Stomach smooth muscle (tissue), 2 donors: ENCODE data around the gene APOC4.

Experiments
- H3K27ac ChIP-seq: one replicate; pipeline ENCODE4 v1.7.0; 2013; ENCODE audit warnings: mild to moderate bottlenecking, low read length, inconsistent platforms
- H3K27me3 ChIP-seq, 2 donors: one replicate each; pipeline ENCODE4 v1.7.0; 2013; ENCODE audit warnings: low read length in 2 of 2; ENCODE audit not compliant: insufficient read depth in 2 of 2, control insufficient read depth in 1 of 2
- H3K36me3 ChIP-seq, 2 donors: one replicate each; pipeline ENCODE4 v1.7.0; 2013; ENCODE audit warnings: low read length in 2 of 2; ENCODE audit not compliant: control insufficient read depth in 2 of 2, insufficient read depth in 2 of 2
- H3K4me1 ChIP-seq: one replicate; pipeline ENCODE4 v1.7.0; 2013; ENCODE audit warnings: low read length; ENCODE audit not compliant: control insufficient read depth, insufficient read depth
- H3K4me3 ChIP-seq, 2 donors: one replicate each; pipeline ENCODE4 v1.7.0; 2013; ENCODE audit warnings: low read length in 2 of 2
- H3K9ac ChIP-seq, 2 donors: one replicate each; pipeline ENCODE4 v1.7.0; 2013; ENCODE audit warnings: low read length in 2 of 2, mild to moderate bottlenecking in 1 of 2
- H3K9me3 ChIP-seq, 2 donors: one replicate each; pipeline ENCODE4 v1.7.0; 2013; ENCODE audit warnings: low read length in 2 of 2; ENCODE audit not compliant: control insufficient read depth in 2 of 2
- donor health status: healthy.
- donor health status: Pancreatic carcinoma.

The APOC4 gene, protein sequence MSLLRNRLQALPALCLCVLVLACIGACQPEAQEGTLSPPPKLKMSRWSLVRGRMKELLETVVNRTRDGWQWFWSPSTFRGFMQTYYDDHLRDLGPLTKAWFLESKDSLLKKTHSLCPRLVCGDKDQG

DNA sequence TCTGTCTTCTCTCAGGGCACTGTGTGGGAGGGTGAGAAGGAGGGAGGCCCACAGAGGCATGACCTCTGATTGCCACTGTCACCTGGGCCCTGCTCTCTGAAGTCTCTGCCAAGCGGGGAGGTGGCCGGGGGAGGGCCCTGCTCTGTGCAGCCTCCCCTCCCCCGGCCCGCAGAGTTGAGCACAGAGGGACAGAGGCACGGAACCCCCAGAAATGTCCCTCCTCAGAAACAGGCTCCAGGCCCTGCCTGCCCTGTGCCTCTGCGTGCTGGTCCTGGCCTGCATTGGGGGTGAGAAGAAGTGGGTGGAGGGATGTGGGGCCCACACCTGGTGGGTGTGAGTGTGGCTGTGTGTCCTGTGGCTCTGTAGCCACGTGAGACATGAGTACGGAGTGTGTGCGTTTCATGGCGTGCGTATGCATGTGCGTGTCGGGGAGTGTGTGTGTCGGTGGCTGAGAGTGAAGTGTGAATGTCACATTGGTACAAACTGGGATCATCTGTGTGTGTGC lies at the start of gene APOC4:
Gene APOC4 (plus strand): TSS at position 171 of the 505 bp plus-strand sequence. CDS start 41 bp downstream, at position 212.
- no peak within 1 kb of the TSS for H3K27ac ChIP-seq
- no peaks in the 10 kb centered on the region for H3K4me1 ChIP-seq
- H3K36me3 ChIP-seq = no peaks in the 10 kb centered on the region
- no peak within 1 kb of the TSS for H3K9ac ChIP-seq
- H3K4me3 ChIP-seq = no peak within 1 kb of the TSS
- H3K27me3 ChIP-seq = no peaks in the 10 kb centered on the region
- H3K9me3 ChIP-seq = no peaks in the 10 kb centered on the region

DNA sequence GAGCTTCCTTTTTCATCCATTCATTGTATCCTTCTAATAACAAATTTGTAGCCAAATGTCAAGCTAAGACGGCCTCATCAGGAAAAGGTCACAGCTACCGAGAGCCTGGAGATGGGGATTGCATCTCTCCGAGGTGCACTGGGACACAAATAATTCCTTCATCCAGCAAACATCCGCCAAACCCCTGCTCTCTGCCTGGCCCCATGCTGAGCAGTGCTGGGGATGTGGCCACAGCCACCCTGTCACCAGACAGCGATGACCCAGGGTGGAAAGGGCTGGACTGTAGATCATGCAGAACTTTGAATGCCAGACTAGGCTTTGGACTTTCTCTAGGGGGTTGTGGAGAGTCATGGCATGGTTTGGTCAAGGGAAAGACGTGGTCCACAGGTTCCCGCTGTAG lies 49.1 kb upstream of the APOC4 start:
- H3K27me3 ChIP-seq = no peaks in the 10 kb centered on the region
- no peak overlapping the region for H3K27ac ChIP-seq
- peaks cover 27% of the 10 kb centered on the region for H3K4me1 ChIP-seq
- no peaks in the 10 kb centered on the region for H3K9me3 ChIP-seq
- no peak overlapping the region for H3K9ac ChIP-seq
- H3K4me3 ChIP-seq = no peak overlapping the region
- H3K36me3 ChIP-seq = peaks cover 38 to 45% of the 10 kb centered on the region in 2 donors

DNA sequence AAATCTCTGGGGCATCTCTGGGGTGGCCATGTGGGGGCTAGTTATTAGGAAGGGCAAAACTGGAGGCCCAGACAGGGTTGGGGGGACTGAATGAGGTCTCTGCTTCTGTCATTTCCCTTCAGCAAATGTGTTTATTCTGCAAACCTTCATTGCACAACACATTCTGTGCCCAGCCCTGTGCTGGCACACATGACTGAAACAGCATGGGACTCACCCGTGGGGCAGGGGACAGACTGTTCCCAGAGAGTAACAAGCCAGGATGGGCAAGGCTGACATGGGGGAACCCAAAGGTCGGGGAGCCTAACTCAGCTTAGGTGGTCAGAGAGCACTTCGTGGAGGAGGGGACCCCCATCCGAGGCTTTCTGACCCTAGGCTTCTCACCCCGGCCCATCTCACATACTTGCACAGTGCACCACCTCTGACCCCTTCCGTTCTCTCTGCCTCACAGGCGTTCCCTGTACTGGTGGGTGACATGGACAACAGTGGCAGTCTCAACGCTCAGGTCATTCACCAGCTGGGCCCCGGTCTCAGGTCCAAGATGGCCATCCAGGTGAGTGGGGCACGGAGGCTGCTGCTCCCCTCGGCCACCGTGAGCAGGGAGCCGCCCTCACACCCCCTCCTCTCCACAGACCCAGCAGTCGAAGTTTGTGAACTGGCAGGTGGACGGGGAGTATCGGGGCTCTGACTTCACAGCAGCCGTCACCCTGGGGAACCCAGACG lies 48.5 kb upstream of the APOC4 start:
- no peak overlapping the region for H3K9ac ChIP-seq
- H3K4me1 ChIP-seq = peaks cover 27% of the 10 kb centered on the region
- H3K27me3 ChIP-seq = no peaks in the 10 kb centered on the region
- no peaks in the 10 kb centered on the region for H3K9me3 ChIP-seq
- H3K27ac ChIP-seq = no peak overlapping the region
- no peak overlapping the region for H3K4me3 ChIP-seq
- peaks cover 36 to 42% of the 10 kb centered on the region in 2 donors for H3K36me3 ChIP-seq

DNA sequence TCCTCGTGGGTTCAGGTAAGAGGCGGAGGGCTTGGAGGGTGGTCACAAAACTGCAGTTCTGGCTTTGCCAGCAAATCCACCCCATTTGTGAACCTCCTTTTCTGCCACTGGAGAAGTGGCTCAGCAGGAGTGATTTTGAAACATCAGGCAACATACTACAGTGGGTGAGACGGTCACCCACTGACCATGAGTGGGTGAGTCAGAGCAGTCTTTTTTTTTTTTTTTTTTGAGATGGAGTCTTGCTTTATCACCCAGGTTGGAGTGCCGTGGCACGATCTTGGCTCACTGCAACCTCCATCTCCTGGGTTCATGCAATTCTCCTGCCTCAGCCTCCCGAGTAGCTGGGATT lies 48.0 kb upstream of the APOC4 start:
- Histone ChIP-seq H3K27me3 (no peaks in the 10 kb centered on the region), H3K36me3 (peaks cover 36 to 42% of the 10 kb centered on the region in 2 donors), H3K4me3 (no peak overlapping the region), H3K27ac (no peak overlapping the region), H3K9ac (no peak overlapping the region), H3K4me1 (peaks cover 27% of the 10 kb centered on the region), H3K9me3 (no peaks in the 10 kb centered on the region)

DNA sequence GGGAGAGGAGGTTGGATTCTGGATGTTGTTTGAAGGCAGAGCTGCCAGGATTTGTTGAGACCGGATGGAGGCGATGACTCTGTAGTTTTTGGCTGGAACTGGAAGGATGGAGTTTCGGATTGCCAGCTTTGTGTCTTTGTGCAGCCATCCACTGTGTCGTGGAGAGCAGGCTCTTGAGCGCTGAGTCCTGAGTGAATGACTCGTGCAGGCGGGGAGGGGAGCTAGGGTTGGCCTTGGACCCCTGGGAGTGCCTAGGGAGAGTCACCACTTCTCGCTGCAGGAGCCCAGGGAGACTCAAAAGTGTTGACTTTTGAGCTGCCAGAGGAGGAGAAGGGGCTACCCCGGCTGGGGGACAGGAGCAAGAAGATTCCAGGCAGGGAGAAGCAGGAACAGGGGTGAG lies 47.1 kb upstream of the APOC4 start:
- Histone ChIP-seq H3K27ac (no peak overlapping the region), H3K9ac (no peak overlapping the region), H3K4me1 (peaks cover 22% of the 10 kb centered on the region), H3K4me3 (no peak overlapping the region), H3K27me3 (no peaks in the 10 kb centered on the region), H3K36me3 (peaks cover 38 to 44% of the 10 kb centered on the region in 2 donors), H3K9me3 (no peaks in the 10 kb centered on the region)

DNA sequence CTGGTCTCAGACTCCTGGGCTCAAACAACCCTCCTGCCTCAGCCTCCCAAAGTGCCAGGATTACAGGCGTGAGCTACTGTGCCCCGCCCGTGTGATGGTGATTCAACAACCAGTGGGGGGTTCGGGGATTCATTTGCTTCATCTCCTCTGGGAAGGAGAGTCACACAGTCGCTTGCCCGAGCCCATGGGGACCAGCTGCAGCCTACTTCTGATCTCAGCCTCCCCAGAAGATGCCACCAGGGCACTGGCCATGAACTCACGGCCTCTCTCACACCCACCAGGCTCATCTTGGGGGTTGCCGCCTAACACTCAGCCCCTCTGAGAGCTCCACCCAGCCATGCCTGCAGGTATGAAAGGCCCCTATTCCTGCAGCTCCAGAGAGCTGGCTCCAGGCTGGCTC lies 44.2 kb upstream of the APOC4 start:
- H3K4me3 ChIP-seq = no peak overlapping the region
- no peak overlapping the region for H3K9ac ChIP-seq
- no peaks in the 10 kb centered on the region for H3K27me3 ChIP-seq
- no peaks in the 10 kb centered on the region for H3K9me3 ChIP-seq
- no peak overlapping the region for H3K27ac ChIP-seq
- H3K4me1 ChIP-seq = peaks cover 4% of the 10 kb centered on the region
- H3K36me3 ChIP-seq = peaks cover 44 to 59% of the 10 kb centered on the region in 2 donors

DNA sequence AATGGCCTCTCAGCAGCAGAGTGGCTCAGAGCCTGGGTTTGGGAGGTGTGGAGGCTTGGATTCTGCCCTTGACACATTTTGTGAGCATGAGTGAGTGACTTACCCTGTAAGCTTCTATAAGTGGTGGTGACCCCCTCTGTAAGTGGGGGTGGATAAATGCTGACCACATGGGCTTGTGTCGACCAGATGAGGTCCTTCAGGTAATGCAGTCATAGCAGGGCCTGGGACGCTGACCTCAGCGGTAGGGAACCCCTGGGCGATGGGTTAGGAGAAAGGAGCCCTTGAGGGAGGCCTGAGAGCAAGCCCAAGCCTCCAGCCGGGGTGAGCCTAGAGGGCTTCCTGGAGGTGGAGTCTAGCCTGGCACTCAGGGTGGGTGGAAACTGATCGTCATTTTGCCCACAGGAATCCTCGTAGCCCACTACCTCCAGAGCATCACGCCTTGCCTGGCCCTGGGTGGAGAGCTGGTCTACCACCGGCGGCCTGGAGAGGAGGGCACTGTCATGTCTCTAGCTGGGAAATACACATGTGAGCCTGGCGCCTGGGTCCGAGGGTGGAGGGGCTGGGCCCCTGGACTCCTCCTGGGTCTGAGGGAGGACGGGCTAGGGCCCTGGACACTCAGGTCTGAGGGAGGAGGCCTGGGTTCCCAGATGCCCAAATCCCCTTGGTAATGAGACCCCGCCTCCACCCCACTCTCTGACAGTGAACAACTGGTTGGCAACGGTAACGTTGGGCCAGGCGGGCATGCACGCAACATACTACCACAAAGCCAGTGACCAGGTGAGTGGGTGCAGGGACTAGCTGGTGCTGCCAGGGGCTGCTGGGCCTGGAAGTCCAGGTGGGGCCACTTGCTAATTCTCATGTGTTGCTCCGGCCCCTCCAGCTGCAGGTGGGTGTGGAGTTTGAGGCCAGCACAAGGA lies 41.5 kb upstream of the APOC4 start:
- Histone ChIP-seq H3K36me3 (peaks cover 33 to 41% of the 10 kb centered on the region in 2 donors), H3K4me3 (no peak overlapping the region), H3K4me1 (no peaks in the 10 kb centered on the region), H3K27ac (no peak overlapping the region), H3K9ac (no peak overlapping the region), H3K9me3 (no peaks in the 10 kb centered on the region), H3K27me3 (peaks cover 3 to 10% of the 10 kb centered on the region in 2 donors)

DNA sequence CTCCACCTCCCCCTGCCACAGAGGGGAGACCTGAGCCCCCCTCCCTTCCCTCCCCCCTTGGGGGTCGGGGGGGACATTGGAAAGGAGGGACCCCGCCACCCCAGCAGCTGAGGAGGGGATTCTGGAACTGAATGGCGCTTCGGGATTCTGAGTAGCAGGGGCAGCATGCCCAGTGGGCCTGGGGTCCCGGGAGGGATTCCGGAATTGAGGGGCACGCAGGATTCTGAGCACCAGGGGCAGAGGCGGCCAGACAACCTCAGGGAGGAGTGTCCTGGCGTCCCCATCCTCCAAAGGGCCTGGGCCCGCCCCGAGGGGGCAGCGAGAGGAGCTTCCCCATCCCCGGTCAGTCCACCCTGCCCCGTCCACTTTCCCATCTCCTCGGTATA lies 38.8 kb upstream of the APOC4 start:
- Histone ChIP-seq H3K9ac (no peak overlapping the region), H3K27me3 (peaks cover 22% of the 10 kb centered on the region in 2 donors), H3K27ac (no peak overlapping the region), H3K4me1 (peaks cover 3% of the 10 kb centered on the region), H3K36me3 (peaks cover 11 to 20% of the 10 kb centered on the region in 2 donors), H3K4me3 (no peak overlapping the region), H3K9me3 (no peaks in the 10 kb centered on the region)

DNA sequence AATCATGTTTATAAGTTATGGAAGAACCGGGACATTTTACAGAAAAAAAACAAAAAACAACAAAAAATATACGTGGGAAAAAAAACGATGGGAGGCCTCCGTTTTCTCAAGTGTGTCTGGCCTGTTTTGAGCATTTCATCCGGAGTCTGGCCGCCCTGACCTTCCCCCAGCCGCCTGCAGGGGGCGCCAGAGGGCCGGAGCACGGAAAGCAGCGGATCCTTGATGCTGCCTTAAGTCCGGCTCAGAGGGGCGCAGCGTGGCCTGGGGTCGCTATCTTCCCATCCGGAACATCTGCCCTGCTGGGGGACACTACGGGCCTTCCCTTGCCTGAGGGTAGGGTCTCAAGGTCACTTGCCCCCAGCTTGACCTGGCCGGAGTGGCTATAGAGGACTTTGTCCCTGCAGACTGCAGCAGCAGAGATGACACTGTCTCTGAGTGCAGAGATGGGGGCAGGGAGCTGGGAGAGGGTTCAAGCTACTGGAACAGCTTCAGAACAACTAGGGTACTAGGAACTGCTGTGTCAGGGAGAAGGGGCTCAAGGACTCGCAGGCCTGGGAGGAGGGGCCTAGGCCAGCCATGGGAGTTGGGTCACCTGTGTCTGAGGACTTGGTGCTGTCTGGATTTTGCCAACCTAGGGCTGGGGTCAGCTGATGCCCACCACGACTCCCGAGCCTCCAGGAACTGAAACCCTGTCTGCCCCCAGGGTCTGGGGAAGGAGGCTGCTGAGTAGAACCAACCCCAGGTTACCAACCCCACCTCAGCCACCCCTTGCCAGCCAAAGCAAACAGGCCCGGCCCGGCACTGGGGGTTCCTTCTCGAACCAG lies 38.2 kb upstream of the APOC4 start:
- Histone ChIP-seq H3K4me1 (peaks cover 3% of the 10 kb centered on the region), H3K4me3 (peak overlapping the region in 1 of 2 donors; percentile 8), H3K27ac (no peak overlapping the region), H3K36me3 (peaks cover 11 to 19% of the 10 kb centered on the region in 2 donors), H3K9ac (no peak overlapping the region), H3K9me3 (no peaks in the 10 kb centered on the region), H3K27me3 (peaks cover 22% of the 10 kb centered on the region in 2 donors)

DNA sequence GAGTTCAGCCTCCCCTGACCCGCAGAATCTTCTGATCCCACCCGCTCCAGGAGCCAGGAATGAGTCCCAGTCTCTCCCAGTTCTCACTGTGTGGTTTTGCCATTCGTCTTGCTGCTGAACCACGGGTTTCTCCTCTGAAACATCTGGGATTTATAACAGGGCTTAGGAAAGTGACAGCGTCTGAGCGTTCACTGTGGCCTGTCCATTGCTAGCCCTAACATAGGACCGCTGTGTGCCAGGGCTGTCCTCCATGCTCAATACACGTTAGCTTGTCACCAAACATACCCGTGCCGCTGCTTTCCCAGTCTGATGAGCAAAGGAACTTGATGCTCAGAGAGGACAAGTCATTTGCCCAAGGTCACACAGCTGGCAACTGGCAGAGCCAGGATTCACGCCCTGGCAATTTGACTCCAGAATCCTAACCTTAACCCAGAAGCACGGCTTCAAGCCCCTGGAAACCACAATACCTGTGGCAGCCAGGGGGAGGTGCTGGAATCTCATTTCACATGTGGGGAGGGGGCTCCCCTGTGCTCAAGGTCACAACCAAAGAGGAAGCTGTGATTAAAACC lies 37.5 kb upstream of the APOC4 start:
- peaks cover 3% of the 10 kb centered on the region for H3K4me1 ChIP-seq
- H3K9me3 ChIP-seq = no peaks in the 10 kb centered on the region
- peaks cover 11 to 19% of the 10 kb centered on the region in 2 donors for H3K36me3 ChIP-seq
- H3K4me3 ChIP-seq = no peak overlapping the region
- no peak overlapping the region for H3K27ac ChIP-seq
- H3K9ac ChIP-seq = no peak overlapping the region
- peaks cover 22% of the 10 kb centered on the region in 2 donors for H3K27me3 ChIP-seq
